NCI-H1436 (cell line): ENCODE results near the gene ERMARD.

ENCODE experiments used
- DNase-seq: peaks from one replicate; lab custom pipeline; 2025; lab: John Stamatoyannopoulos, UW

Gene ERMARD

DNA sequence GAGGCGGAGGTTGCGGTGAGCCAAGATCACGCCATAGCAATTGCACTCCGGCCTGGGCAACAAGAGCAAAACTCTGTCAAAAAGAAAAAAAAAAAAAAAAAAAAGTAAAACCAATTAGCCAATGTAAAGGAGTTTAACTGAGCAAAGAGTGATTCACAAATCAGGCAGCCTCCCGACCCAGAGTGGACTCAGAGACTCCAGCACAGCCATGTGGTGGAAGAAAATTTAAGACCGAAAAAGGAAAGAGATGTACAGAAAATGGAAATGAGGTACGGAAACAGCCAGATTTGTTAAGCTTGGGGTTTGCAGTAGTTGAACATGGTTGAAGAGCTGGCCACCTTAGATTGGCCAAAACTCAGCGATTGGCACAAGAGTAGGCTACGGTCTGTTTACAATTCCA, 51.4 kb downstream of the ERMARD start:
- DNase-seq: no peak

- DNase-seq: no peak
Observed at GRCh38 chr6:169803271-169803811, 51.9 kb downstream of the ERMARD start.

DNA sequence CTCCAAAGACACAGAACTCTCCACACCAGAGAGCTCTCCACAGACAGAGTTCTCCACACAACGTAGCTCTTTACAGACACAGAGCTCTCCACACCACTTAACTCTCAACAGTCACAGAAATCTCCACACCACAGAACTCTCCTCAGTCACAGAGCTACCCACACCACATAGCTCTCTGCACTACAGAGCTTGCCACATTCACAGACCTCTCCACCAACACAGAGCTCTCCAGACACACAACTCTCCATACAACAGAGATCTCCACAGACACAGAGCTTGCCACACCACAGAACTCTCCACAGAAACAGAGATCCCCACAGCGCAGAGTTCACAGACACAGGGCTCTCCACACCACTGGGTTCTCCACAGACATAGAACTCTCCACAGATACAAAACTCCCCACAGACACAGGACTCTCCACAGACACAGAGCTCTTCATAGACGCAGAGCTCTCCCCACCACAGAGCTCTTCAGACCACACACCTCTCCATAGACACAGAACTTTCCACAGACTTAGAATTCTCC, 52.5 kb downstream of the ERMARD start:
- DNase-seq: no peak

DNA sequence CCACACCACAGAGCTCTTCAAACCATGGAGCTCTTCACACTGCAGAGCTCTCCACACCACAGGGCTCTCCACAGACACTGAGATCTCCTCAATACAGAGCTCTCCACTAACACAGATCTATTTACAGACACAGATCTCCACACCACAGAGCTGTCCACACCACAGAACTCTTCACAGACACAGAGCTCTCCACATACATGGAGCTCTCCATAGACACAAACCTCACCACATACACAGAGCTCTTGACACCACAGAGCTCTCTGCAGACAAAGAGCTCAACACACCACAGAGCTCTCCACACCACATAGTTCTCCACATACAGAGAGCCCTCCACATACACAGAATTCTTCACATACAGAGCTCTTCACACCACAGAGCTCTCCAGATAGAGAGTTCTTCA, 53.0 kb downstream of the ERMARD start:
- DNase-seq: no peak

GRCh38 chr6:169805242-169805838, 53.9 kb downstream of the ERMARD start:
- no peak for DNase-seq

- DNase-seq: no peak
Observed at GRCh38 chr6:169806701-169807100, 55.3 kb downstream of the ERMARD start.

DNA sequence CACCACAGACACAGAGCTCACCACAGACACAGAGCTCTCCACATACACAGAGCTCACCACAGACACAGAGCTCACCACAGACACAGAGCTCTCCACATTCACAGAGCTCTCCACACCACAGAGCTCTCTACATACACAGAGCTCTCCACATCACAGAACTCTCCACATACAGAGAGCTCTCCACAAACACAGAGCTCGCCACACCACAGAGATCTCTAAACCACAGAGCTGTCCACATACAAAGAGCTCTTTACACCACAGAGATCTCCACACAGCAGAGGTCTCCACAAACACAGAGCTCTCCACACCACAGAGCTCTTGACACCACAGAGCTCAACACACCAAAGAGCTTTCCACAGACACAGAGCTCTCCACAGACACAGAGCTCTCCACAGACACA, 55.8 kb downstream of the ERMARD start:
- DNase-seq: no peak

GRCh38 chr6:169807699-169808607, 56.5 kb downstream of the ERMARD start:
- DNase-seq: no peak

- DNase-seq: no peak
Observed at GRCh38 chr6:169808608-169808967, 57.2 kb downstream of the ERMARD start.

GRCh38 chr6:169809386-169809785, 58.0 kb downstream of the ERMARD start:
- DNase-seq: no peak

- peak; percentile 53 for DNase-seq
Observed at GRCh38 chr6:169810066-169810989, 58.9 kb downstream of the ERMARD start.

DNA sequence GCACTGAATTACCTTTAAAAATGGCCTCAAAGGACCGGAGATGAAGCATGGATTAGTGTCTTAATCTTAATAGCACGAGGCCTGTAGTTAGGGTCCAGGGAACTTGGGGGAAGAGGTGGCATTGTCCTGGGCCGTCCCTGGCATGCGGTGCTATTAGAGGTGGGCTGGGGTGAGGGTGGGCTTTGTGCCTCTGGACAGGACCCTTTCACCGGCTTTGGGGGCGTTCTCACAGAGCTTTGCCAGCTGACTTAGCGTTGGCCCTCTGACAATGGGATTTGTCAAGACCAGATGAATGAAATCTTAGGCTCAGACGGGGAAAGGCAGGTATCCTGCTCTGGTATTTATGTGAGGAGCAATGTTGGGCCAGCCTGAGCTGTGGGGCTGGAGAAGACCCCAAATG, 59.6 kb downstream of the ERMARD start:
- DNase-seq: no peak

- no peak for DNase-seq
Observed at GRCh38 chr6:169811521-169812256, 60.3 kb downstream of the ERMARD start.

DNA sequence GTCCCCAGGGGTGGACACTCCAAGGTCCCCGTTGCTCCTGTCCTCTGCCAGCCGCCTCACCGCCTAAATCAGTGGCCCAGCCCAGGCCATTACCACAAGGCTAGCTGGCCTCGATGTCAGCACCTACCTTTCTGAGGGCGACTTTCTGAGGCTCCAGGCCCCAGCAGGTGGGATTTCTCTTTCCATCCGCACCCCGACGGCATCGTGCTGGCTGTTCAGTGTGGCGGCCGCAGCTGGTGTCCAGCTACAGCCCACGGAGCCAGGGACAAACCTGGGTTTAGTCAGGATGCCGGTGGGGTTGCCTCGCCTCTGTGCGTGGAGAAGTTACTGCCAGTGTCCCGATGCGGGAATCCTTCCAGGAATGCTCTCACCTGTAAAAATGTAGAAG, 60.8 kb downstream of the ERMARD start:
- no peak for DNase-seq

GRCh38 chr6:169813969-169814368, 62.5 kb downstream of the ERMARD start:
- no peak for DNase-seq

DNA sequence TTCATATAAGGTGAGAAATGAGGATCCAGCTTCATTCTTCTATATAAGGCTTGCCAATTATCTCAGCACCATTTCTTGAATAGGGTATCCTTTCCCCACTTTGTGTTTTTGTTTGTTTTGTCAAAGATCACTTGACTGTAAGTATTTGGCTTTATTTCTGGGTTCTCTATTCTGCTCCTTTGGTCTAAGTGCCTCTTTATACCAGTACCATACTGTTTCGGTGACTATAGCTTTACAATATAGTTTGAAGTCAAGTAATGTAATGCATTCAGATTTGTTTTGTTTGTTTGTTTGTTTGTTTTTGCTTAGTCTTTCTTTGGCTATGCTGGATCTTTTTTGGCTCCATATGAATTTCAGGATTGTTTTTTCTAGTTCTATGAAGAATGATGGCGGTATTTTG, 64.6 kb downstream of the ERMARD start:
- no peak for DNase-seq

DNA sequence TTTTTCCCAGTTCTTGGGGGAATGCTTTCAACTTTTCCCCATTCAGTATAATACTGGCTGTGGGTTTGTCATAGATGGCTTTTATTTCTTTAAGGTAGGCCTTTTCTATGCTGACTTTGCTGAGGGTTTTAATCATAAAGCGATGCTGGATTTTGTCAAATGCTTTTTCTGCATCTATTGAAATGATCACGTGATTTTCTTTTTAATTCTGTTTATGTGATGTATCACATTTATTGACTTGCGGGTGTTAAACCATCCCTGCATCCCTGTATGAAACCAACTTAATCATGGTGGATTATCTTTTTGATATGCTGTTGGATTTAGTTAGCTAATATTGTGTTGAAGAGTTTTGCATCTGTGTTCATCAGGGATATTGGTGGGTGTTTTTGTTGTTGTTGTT, 65.6 kb downstream of the ERMARD start:
- DNase-seq: no peak

- DNase-seq: no peak
Observed at GRCh38 chr6:169820358-169820757, 68.9 kb downstream of the ERMARD start.

- DNase-seq: no peak
Observed at GRCh38 chr6:169824021-169824420, 72.6 kb downstream of the ERMARD start.

DNA sequence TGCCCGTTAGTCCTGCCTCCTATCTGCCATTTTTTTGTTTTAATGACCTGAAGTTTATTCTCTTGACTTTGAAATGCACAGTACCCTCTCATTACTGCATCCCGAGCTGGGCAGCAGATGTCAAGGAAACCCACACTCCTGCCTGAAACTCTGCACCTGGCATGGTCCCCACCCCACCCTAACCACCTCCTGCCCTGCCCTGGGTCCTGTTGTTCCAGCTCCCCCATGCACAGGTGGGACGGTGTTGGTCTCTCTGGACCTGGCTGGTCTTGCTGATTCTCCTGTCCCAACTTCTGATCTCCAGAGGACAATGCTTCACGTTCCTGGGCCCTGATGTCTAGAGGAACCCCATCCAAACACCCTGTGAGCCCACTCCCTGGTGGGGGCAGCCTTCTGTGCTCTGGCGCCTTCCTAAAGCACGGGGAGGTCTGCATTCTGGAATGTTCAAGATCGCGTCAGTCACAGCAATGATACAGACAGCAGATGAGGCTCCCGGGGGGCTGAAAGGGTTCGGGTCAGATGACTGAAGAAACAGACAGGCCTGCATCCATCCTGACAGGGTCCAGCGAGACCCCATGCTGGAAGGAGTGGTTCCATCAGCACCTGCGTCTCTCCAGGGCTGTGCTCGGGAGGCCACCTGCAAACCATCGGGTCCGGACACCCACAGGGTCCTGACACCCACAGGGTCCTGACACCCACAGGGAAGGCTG, 73.6 kb downstream of the ERMARD start:
- no peak for DNase-seq
